Activated CD8-positive, alpha-beta T cell treated with anti-CD3 and anti-CD28 coated beads, Interleukin-2, amount 10 ng/mL, durations not matched to agents 7 days and 5 days (primary cell): Measurements from ENCODE around the gene TMEM44. TPM values are rescaled to one million over a fixed set of nuclear protein-coding genes. Genes with fewer than 3 reads are reported as not detected.

Experiments used
- ATAC-seq: fragments of 150-1000 bp; cut with Tn5 transposase; one replicate; pipeline ENCODE4 v1.10.0; 2021; ENCODE audit warnings: moderate library complexity
- CTCF ChIA-PET: fragments of 350-600 bp; sonication (Branson Sonifier 250); formaldehyde crosslinking; loops from one replicate; lab custom pipeline; 2021; ENCODE audit warnings: antibody characterized with exemption; lab: Charles Lee
- POLR2A ChIA-PET: fragments of 350-600 bp; sonication (Branson Sonifier 250); formaldehyde crosslinking; loops from one replicate; lab custom pipeline; 2021; ENCODE audit warnings: antibody characterized with exemption; lab: Charles Lee
- DNase-seq: peaks from one replicate; pipeline ENCODE4 v3.0.0-alpha.2; 2020
- H3K27ac Mint-ChIP-seq: one replicate; pipeline ENCODE4 v1.8.0; 2021; ENCODE audit warnings: mild to moderate bottlenecking, mixed read lengths
- H3K27me3 Mint-ChIP-seq: one replicate; pipeline ENCODE4 v1.8.0; 2021; ENCODE audit warnings: low read depth, mixed read lengths
- H3K36me3 Mint-ChIP-seq: one replicate; pipeline ENCODE4 v1.8.0; 2021; ENCODE audit warnings: low read depth, mixed read lengths
- H3K4me1 Mint-ChIP-seq: one replicate; pipeline ENCODE4 v1.8.0; 2021; ENCODE audit warnings: low read depth, mixed read lengths
- H3K4me3 Mint-ChIP-seq: one replicate; pipeline ENCODE4 v1.8.0; 2021; ENCODE audit warnings: mild to moderate bottlenecking, mixed read lengths
- H3K9me3 Mint-ChIP-seq: one replicate; pipeline ENCODE4 v1.8.0; 2022; ENCODE audit warnings: mixed read lengths; ENCODE audit not compliant: insufficient read depth
- total RNA-seq, 2 experiments: library from RNA; stranded (reverse); gene quantifications; one replicate each; pipeline ENCODE4 v1.2.3, GENCODE V29; 2021

TMEM44 gene
- total RNA-seq, 2 experiments from 2014 or later: 9.1 to 9.9 TPM

DNA sequence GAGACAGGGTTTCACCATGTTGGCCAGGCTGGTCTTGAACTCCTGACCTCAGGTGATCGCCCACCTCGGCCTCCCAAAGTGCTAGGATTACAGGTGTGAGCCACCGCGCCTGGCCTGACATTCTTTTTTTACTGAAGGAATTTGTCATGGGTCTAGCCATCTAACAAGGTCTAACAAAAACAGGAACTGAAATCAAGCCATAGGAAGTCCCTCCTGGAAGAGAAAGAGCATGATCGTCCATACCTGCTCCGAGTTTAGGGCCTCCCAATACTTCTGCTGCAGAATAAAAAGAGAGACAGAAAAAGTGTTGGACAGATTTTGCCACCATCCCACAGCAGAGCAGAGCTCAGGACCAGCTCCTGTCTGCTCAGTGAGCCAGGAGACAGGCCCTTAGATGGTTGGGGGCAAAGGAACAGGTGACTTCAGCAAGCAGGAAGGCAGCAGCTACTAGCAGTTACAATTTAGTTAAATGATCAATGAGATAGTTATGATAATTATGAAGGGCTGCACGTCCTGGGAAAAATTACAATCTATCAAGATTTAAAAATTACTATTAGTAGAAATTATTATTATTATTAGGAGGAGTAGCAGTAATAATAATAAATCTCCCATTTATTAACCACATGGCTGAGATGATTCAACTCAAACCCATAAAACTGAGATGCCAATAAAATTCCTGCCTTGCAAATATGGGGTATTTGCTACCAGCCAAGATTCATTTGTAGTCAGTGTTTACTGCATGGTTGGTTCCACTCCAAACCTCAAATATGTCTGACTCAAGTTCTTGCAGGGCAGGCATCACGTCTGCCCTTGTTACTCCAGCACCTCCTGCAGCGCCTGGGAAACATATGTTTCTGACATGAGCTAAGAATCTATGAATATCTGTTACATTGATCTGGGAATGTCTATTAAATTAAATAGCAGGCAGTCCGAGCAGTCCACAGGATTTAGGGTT is 40.1 kb downstream of the TMEM44 start:
- Mint-ChIP-seq H3K36me3 (no peaks in the 10 kb centered on the region), H3K4me1 (peaks cover 5% of the 10 kb centered on the region), H3K27ac (no peak overlapping the region), H3K4me3 (no peak overlapping the region), H3K9me3 (no peaks in the 10 kb centered on the region), H3K27me3 (no peaks in the 10 kb centered on the region)
- ATAC-seq: no peak
- ChIA-PET CTCF (interaction anchor here (1.5 to 5.5 kb wide), 4 partner anchors 8 to 126 kb away, joined by 3 to 62 read pairs (median 22); no protein-coding TSS in a partner anchor), POLR2A (no interaction called here)
- DNase-seq: no peak

DNA sequence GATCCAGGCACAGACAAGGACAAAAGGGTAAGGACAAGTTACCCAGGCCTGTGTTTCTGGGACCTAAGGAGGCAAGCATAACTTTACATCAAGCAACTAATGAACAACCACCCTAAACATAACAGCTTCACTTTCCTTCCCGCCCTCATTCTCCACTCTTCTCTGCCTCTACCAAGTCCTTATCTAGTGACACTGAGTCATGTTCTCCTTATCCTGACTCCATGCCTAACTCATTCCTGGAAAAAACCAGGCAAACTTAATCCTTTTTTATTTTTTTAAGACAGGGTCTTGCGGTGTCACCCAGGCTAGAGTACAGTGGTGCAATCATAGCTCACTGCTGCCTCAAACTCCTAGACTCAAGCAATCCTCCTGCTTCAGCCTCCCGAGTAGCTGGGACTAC is 44.5 kb downstream of the TMEM44 start:
- Mint-ChIP-seq H3K9me3 (no peaks in the 10 kb centered on the region), H3K4me1 (peaks cover 22% of the 10 kb centered on the region), H3K36me3 (peaks cover 20% of the 10 kb centered on the region), H3K27ac (no peak overlapping the region), H3K27me3 (no peaks in the 10 kb centered on the region), H3K4me3 (no peak overlapping the region)
- ChIA-PET POLR2A (no interaction called here), CTCF (interaction anchor here (1.1 to 1.4 kb wide), 2 partner anchors 10 to 117 kb away, joined by 3 to 8 read pairs; no protein-coding TSS in a partner anchor)
- ATAC-seq (no peak), DNase-seq (no peak)

DNA sequence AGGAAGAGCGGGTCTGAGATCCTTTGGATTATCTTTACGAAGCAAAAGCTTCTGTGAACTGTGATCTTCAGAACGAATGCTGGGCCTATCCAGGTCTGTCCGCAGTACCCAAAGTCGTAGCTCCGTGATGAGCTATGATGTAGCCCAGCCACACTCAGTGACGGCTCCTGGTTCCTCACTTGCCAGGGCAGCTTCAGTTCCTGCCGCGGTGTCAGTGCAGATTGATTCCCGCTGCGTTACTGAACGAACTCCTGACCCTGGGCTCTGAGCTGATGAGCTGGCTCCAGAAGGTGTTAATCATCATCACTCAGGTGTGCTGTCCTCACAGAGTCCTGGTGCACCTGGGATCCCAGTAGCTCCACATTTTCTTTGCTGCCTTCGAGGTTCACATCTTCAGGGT is 45.0 kb downstream of the TMEM44 start:
- H3K27ac Mint-ChIP-seq: no peak overlapping the region
- POLR2A ChIA-PET: no interaction called here
- no peak for DNase-seq
- CTCF ChIA-PET: interaction anchor here (1.1 to 1.4 kb wide), 2 partner anchors 10 to 116 kb away, joined by 3 to 8 read pairs; no protein-coding TSS in a partner anchor
- no peak overlapping the region for H3K4me3 Mint-ChIP-seq
- H3K4me1 Mint-ChIP-seq: peaks cover 26% of the 10 kb centered on the region
- no peaks in the 10 kb centered on the region for H3K27me3 Mint-ChIP-seq
- no peak for ATAC-seq
- H3K9me3 Mint-ChIP-seq: no peaks in the 10 kb centered on the region
- H3K36me3 Mint-ChIP-seq: peaks cover 20% of the 10 kb centered on the region

DNA sequence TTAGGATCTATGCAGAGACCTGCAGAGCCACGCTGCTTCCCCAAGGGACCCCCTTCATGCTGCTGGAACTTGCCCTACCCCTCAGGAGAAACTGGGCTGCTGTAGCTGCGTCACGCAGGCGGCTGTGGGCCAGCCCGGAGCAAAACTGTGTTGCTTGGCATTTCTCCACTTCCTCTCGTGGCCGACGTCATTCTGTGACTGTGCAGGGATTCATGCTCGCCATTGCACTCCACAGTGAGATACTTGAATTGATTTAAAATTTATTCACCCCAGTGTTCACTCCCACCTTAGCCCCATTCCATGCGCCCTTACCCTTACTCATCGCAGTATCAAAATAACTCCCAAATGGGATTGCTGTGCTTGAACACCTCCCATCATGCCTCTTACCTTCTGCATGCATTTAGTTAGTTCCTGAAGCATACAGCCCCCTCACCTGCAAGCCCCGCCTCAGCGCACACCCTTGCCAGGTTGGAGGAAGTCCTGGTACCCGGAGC is 45.7 kb downstream of the TMEM44 start:
- Mint-ChIP-seq H3K27me3 (no peaks in the 10 kb centered on the region), H3K27ac (no peak overlapping the region), H3K4me3 (no peak overlapping the region), H3K4me1 (peaks cover 26% of the 10 kb centered on the region), H3K9me3 (no peaks in the 10 kb centered on the region), H3K36me3 (peaks cover 20% of the 10 kb centered on the region)
- ChIA-PET POLR2A (no interaction called here), CTCF (interaction anchor here (1.0 to 1.4 kb wide), 2 partner anchors 115 to 116 kb away, joined by 3 to 8 read pairs; no protein-coding TSS in a partner anchor)
- DNase-seq (no peak), ATAC-seq (no peak)

DNA sequence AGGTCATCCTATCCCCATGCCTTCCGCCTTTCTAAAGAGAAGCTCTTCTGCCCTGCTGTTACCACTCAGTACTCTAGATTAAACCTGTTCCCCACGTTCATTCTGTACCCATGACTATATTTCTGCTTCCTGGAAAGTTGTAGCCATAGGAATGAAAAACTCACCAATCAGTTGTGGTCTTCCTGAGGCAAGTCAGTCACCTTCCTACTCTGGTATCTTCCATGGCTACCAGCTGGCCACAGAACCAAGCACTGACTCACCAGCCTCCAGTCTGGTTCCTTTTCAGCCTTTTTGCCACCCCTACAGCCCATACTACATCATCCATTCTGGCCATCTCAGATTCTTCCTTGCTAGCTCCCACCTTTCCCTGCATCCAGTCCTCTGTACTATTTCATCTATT is 46.4 kb downstream of the TMEM44 start:
- no peak overlapping the region for H3K4me3 Mint-ChIP-seq
- peak overlapping the region; percentile 23 for H3K27ac Mint-ChIP-seq
- peaks cover 20% of the 10 kb centered on the region for H3K36me3 Mint-ChIP-seq
- ChIA-PET CTCF (interaction anchor here (1.0 to 4.4 kb wide), 2 partner anchors 8 to 115 kb away, joined by 3 to 34 read pairs; no protein-coding TSS in a partner anchor), POLR2A (no interaction called here)
- no peaks in the 10 kb centered on the region for H3K27me3 Mint-ChIP-seq
- H3K4me1 Mint-ChIP-seq: peaks cover 26% of the 10 kb centered on the region
- ATAC-seq (no peak), DNase-seq (no peak)
- no peaks in the 10 kb centered on the region for H3K9me3 Mint-ChIP-seq

DNA sequence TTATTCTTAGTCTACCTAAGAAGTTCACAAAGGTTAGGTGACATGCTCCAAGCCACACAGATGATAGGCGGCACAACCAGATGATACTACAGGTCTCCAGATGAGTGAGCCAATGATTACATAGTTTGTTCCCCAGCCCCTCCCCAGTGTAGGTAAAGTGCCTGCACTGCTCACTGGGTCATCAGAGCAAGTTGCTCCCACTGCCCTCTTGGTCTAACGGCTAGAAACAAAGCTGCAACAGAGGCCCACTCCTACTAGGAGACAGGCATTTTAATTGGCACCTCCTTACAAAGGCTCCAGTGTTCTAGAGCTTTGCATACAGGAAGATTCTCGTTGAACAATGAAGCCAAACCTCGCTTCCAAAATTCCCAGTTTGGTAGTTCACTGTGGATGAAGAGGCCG is 47.3 kb downstream of the TMEM44 start:
- POLR2A ChIA-PET: no interaction called here
- H3K4me3 Mint-ChIP-seq: no peak overlapping the region
- CTCF ChIA-PET: interaction anchor here (0.9 to 4.4 kb wide), 2 partner anchors 9 to 48 kb away, joined by 3 to 34 read pairs; no protein-coding TSS in a partner anchor
- no peaks in the 10 kb centered on the region for H3K9me3 Mint-ChIP-seq
- peaks cover 26% of the 10 kb centered on the region for H3K4me1 Mint-ChIP-seq
- ATAC-seq (no peak), DNase-seq (no peak)
- H3K27me3 Mint-ChIP-seq: no peaks in the 10 kb centered on the region
- H3K27ac Mint-ChIP-seq: no peak overlapping the region
- H3K36me3 Mint-ChIP-seq: peaks cover 20% of the 10 kb centered on the region

DNA sequence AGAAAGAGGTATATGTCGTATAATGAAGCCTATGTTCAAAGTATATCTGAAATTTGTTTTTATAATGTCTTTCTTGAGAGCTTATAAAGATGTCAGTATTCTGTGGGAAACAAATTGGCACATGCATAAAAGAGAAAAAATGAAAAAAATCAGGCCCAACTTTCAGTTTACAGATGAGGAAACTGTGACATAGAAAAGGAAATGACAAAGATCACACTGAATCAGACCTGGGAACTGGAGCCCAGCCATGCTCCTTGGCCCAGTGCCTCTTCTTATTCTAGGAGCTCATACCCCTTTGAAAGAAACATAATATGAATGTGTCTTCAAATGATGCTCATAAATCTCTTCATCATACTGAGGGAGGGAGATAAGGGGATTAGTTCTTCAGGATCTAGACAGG is 48.4 kb downstream of the TMEM44 start:
- no peak for ATAC-seq
- POLR2A ChIA-PET: interaction anchor here (0.7 kb wide), 1 partner anchor 227 kb away, joined by 3 read pairs; no protein-coding TSS in a partner anchor
- peaks cover 20% of the 10 kb centered on the region for H3K36me3 Mint-ChIP-seq

DNA sequence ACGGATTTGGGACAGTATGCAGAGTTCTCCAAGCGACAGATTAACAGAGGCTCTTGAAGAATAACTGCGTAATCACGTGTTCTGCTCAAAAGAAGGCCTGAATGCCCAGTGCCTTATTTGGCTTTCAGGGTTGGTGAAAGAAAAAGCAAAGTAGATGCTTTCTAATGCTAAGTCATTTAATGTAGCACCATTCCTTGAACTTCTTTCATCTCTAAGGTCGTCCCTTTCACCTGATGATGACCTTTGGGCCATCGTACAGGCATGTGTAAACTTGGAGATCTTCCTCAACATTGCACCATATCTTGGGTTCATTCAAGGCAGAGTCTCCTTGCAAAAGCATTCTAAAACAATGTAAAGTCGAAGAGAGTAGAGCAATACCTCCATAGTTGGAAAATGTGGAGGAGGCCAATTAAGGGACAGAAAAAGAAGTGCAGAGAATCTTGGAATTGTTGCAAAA is 48.9 kb downstream of the TMEM44 start:
- no peaks in the 10 kb centered on the region for H3K9me3 Mint-ChIP-seq
- peaks cover 26% of the 10 kb centered on the region for H3K4me1 Mint-ChIP-seq
- no peaks in the 10 kb centered on the region for H3K27me3 Mint-ChIP-seq

More for the DNA sequence above, 48.4 kb downstream of the TMEM44 start:
- H3K27me3 Mint-ChIP-seq: no peaks in the 10 kb centered on the region
- H3K4me3 Mint-ChIP-seq: peak overlapping the region; percentile 97
- H3K27ac Mint-ChIP-seq: peak overlapping the region; percentile 68
- H3K4me1 Mint-ChIP-seq: peaks cover 26% of the 10 kb centered on the region
- DNase-seq: no peak
- no peaks in the 10 kb centered on the region for H3K9me3 Mint-ChIP-seq
- CTCF ChIA-PET: interaction anchor here (0.9 to 4.4 kb wide), 4 partner anchors 10 to 241 kb away, joined by 3 to 34 read pairs (median 4); no protein-coding TSS in a partner anchor

DNA sequence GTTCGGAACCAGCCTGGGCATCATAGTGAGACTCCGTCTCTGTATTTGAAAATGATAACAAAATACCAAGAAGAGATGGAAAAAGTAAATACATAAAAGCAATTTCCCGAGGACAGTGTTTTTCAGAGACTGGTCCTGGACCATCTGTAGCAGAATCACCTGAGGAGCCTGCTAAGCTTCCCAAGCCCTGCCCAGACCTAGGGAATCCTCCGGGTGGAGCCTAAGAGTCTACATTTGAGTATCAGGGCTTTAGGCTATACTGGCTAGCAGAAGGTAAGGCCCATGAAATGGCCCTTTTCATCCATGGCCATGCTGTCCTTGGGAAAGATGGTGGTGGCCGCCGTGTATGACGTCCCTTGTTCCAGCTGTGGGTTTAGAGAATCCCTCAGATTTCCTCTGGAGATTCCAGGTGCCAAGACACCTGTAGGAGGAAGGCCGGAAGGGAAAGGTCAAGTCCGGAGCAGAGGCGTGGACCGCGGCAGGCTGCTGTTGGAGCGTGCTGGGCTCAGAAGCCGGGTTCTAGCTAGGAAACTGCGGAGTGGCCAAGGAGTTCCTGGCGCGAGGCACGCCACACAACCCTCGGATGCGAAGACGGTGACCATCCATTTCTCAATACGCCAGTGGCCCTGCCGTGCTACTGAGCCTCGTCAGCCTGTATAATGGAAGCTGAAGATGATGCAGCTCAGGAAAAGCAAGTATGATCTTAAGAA is 50.9 kb downstream of the TMEM44 start:
- ChIA-PET CTCF (interaction anchor here (1.0 to 2.1 kb wide), 4 partner anchors 89 to 125 kb away, joined by 3 to 9 read pairs (median 4); partner anchors contain the start of gene LSG1), POLR2A (no interaction called here)
- ATAC-seq (no peak), DNase-seq (no peak)
- Mint-ChIP-seq H3K4me3 (peak overlapping the region; percentile 28), H3K4me1 (peaks cover 28% of the 10 kb centered on the region), H3K27ac (no peak overlapping the region), H3K36me3 (peaks cover 20% of the 10 kb centered on the region), H3K9me3 (no peaks in the 10 kb centered on the region), H3K27me3 (no peaks in the 10 kb centered on the region)

More for the DNA sequence above, 48.9 kb downstream of the TMEM44 start:
- H3K36me3 Mint-ChIP-seq: peaks cover 20% of the 10 kb centered on the region
- ChIA-PET POLR2A (interaction anchor here (0.7 to 1.5 kb wide), 5 partner anchors 10 to 227 kb away, joined by 3 to 4 read pairs (median 3); partner anchors contain the start of gene TMEM44), CTCF (interaction anchor here (1.2 to 4.4 kb wide), 4 partner anchors 10 to 686 kb away, joined by 3 to 34 read pairs (median 4); partner anchors contain the start of gene XXYLT1)
- DNase-seq (no peak), ATAC-seq (no peak)
- peak overlapping the region; percentile 97 for H3K4me3 Mint-ChIP-seq
- peak overlapping the region; percentile 98 for H3K27ac Mint-ChIP-seq

DNA sequence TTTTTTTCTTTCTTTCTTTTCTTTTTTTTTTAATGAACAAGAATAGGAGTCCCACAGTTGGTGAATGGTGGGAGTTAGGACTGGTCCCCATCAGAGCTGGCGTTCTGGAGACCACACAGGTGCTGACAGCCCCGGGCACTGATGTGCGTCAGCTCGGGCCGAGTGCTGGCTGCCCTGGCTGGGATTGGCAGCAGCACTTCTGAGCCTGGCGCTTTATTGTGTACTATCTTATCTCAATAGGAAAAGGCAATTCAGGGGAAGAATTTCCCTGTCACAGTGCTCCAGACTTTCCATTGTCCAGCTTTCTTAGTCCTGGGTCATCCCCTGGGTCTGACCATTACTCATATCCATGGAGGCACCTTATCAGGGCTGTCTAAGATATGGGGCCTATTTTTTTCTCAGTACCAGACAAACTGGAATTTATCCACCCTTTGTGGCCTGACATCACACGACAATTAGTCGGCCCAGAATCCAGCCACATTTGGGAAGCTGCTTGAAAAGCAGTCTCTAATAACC is 54.1 kb downstream of the TMEM44 start:
- no peak overlapping the region for H3K27ac Mint-ChIP-seq
- ChIA-PET POLR2A (no interaction called here), CTCF (interaction anchor here (1.0 to 1.2 kb wide), 3 partner anchors 9 to 107 kb away, joined by 3 to 5 read pairs (median 4); no protein-coding TSS in a partner anchor)
- peaks cover 3% of the 10 kb centered on the region for H3K36me3 Mint-ChIP-seq
- H3K9me3 Mint-ChIP-seq: no peaks in the 10 kb centered on the region
- peaks cover 9% of the 10 kb centered on the region for H3K4me1 Mint-ChIP-seq
- H3K4me3 Mint-ChIP-seq: no peak overlapping the region
- DNase-seq: no peak
- H3K27me3 Mint-ChIP-seq: no peaks in the 10 kb centered on the region
- ATAC-seq: no peak
